GM19468 (cell line): ENCODE results near the gene PRPF38B.

ENCODE experiments used
- ATAC-seq: cut with Tn5 transposase; IDR thresholded peaks from one replicate; pipeline ENCODE4 v1.9.1; 2021; ENCODE audit warnings: mild to moderate bottlenecking, moderate library complexity, moderate number of reproducible peaks; ENCODE audit not compliant: unreplicated experiment; ENCODE audit errors: extremely low read depth

PRPF38B gene

DNA sequence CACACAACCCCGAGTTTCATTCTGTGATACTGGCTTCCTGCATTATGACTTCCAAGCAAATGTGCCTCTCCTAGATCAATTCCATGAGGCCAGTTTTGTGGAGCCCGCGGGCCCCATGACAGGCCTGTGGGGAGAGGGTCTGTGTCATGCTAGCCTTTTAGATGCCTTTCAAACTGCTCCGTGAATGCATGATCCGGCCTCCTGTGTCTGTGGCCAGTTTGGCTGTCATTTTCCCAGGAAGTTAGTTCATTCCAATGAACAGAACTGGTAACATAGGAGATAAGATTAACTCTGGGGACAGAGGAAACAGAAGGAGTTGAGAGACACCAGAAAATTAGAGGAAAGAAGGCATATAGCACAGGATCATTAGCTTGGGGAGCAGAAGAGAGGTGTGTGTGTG lies 23.8 kb downstream of the PRPF38B start:
- no peak for ATAC-seq

DNA sequence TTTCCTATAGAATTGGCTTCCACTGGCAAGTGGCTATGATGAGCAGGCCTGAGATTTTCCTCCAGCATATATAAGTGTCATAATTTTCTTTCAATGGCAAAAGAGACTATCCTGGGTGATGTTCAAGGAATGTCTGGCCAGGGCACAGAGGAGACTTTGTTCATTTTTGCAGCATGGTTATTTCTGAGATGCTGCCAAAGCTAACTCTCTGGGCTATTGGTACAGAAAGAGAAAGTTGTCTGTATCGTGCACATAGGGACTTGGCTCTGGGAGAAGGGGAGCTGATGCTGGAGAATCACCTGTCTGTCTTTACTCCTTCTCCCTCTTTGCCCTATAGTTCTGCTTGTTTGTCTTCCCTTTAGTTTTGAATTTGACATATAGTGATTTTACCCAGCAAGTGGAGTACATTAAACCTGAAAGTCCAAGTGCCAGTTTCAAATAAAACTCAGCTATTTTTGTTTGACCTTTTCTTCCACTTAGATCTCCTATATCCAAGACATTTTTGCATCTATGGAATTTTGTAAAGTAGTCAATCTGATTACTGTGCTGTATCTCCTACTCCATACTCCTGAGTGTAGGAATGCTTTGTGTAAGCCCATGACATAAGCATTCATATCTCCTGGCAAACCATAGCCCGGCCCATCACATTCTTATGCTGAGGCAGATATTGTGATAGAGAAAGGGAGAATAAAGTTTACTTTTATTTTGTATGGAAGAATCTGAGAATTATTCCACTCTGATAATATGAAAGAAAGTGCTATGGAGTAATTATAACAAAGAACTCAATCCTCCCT lies 24.5 kb downstream of the PRPF38B start:
- no peak for ATAC-seq

DNA sequence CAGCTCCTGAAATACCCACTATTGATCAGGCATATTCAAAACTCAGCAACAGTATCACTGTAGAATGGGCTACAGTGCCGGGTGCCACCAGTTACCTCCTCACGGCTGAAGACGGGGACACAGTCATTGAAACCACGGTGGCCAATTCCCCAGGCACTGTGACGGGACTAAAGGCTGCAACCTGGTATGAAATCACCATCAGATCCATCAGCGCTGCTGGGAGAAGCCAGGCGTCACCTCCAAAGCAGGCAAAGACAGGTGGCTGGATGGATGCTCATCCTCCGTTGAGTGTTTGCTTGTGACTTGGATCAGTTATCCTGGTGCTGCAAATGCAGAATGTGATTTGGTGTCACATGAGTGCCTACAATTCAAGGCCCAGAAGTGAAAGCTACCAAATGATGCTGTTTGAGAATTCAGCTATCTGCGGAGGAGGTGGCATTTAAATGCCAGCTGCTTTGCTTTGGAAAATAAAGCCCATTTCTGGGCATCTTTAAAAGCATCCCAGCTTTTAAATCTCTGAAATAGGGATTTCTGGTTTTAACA lies 25.7 kb downstream of the PRPF38B start:
- ATAC-seq: no peak

DNA sequence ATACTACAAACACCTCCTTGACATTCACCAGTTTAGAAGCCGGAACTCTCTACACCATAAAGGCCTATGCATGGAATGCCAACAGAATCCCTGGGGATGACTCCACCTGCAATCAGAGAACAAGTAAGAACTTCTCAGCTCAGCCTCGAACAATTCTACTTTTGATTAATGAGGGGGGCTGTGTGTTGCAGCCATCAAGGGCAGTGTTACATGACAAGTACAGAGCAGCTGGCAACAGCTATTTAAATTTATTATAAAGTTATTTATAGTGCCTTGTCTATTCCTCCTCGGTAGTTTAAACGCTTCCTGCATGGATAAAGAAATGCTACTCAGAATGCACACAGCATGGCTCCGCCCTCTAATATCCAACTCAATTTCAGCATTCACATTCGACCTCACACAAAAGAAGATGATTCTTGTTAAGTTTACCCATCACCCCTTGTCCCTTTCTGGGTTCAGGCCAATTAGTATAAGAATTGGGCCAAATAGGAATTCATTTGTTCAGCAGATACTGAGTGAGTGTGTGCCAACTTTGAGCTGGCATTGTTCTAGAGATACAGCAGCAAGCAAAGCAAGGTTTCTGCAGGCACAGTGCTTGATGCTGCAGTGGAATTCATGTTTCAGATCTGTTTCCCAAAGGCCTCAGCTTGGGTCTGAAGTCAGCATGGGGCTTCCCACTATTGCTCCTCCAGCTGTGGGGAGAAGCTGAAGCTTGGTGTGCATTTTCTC lies 27.0 kb downstream of the PRPF38B start:
- ATAC-seq: no peak

DNA sequence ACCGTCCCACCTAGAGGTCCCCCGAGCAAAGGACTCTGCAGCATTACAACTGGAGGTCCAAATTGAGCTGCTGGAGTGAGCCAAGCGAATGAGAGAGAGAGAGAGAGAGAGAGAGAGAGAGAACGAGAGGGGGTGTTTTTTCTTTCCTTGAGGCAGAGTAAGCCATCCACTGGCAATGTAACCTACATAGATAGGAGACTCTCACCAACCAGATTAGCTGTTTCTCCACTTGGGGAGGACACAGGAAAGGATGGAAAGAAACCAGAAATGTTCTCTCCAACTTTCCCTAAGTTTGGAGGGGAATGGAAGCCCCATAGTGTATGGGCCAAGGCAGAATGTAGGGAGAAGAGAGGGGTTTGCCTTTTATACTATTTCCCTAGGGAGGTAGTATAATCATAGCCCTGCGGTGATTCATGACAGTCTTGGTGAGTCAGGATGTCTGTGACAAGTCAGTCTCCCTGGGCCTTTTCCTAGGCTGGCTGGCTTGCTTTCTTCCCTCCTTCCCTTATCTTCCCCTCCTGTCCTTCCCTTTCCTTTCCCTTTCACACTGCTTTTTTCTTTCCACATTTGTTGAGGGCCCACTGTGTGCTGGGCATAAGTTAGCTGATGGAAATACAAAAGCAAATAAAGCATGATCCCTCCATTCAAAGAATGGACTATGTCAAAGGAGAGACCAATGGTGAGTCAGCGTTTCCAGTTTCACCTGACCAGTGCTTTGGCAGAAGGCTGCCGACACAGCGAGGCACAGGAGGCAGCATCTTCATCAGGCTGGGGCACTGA lies 27.7 kb downstream of the PRPF38B start:
- no peak for ATAC-seq

DNA sequence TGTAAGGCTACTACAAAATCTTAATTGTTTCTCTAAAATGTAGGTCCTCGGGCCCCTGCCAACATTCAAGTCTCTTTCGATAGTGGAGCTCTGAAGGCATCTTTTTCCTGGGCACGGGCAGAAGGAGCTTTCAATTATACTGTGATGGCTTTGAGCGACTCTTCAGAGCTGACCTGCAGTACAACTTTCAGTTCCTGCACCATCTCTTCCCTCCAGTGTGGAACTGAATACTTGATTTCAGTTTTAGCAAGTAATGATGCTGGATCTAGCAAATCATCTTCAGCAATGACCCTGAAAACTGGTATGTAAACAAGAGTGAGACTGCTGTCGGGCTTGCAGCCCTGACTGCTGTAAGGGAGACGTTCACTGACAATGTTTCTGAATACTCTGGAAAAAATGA lies 30.2 kb downstream of the PRPF38B start:
- no peak for ATAC-seq

DNA sequence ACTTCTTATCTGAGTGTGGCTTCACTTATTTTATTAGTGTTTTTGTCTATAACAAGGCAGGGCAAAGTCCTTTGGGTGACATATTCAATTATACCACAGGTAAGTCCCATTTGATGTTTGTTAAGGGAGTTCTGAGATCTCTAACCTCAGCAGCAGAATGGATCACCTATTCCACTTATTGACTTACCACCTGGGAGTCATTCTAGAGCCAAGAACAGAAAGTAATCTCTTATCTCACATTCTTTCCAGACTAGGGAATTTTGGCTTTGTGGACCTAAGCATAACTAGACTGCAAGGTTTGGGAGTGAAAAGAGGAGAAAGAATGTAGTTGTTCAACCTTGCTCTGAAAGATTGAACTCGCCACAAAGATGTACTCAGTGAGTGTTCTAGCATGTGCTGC lies 33.8 kb downstream of the PRPF38B start:
- no peak for ATAC-seq

DNA sequence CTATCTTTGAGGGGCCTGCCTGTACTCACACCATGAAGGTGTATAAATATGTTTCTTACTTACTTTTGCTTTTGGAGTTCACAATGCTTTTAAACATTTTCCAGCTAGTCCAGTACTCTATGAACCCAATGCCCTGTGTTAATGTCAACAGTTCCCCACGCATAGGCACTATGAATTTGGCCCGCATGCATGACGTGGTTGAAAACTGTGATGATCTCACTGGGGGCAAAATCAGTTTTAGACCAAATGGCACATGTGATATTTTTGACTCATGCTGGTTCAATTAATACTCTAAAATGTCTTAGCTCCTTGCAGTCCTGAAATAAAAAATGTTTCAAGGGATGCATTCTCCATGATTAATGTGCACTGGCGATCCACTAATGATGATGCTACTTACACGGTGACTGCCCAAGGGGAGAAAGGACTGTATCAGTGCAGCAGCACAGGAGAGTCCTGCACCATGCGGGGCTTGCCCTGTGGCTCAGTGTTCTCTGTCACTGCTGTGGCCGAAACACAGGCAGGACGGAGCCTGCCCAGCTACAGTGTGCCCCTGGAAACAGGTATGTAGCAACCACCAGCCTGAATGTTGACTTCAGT lies 36.3 kb downstream of the PRPF38B start:
- ATAC-seq: no peak

DNA sequence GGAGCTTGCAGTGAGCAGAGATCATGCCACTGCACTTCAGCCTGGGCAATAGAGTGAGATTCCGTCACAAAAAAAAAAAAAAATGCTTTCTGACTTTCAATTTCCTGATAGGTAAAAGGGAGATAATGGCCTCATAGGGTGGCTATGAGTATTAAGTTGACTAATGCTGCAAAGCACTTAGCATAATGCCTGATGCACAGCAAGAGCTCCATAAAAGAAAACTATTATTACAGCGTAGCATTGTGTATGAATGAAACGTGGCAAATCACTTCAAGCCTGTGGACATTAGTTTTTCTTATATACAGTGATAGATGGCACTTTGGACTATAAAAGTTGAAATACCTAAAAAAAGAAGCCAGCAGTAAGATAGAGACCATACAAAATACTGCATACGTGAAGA lies 37.4 kb downstream of the PRPF38B start:
- no peak for ATAC-seq

DNA sequence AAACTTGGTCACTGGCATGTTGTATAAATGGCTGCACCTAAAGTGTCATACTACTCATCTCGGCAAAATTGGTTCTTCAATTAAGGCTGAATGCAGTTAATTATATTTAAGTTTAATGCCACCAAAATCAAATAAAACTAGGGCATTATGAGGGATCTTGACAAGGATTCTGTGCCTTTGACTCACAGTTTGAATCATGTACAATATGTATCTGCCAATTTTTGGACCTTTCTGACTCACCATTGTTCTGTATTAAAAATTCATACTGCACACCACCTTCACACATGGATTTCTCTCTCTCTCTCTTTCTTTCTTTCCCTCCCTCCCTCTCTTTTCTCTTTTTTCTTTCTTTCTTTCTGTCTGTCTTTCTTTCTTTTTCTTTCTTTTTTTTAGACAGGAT lies 40.3 kb downstream of the PRPF38B start:
- no peak for ATAC-seq

DNA sequence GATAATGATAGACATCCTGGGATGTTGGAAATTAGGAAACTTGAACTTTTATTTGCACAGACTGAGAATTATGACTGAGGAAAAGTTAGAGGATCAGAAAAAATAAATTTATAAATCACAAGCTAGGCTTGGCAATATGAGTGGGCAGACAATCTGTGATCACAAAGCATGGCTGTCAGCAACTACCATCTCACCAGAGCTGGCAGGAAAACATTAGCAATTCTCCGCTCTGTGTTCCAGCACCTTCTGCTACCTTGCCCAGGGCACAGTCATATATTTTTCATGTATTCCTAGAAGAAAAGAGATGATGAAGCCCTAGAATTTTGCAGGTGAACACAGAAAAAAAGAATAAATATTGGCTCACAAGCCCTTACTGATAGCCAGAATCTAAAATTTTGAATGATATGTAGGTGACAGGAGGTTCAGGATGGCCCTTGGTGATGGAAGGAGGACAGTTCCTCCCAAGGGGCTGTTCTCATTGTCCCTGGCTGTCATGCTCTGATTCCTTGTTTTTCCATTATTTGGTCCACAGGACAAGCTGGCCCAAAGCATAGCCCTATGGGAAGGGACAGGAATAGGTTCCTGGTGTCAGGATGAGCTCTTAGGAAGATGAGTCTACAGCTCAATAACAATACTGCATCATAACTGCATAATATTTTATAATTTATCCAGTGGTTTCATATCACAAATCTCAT lies 42.2 kb downstream of the PRPF38B start:
- ATAC-seq: no peak

DNA sequence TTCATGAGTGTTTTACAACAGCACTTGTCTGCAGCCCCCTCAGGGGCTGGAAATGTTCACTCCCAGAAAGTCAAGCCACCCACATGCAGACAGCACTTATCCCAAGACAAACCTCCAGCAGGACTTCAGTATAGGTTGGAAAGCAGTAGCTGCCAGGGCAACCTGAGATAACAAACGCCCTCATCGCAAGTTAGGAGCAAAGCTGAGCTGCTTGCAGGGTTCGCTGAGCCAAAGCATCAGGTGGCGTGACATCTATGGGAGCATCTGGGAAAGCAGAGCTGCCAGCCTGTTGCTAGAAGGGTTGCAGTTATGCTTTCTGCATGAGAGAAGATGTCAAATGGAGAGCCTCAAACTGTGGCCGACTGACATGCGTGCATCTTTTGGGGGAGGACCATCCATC lies 50.1 kb downstream of the PRPF38B start:
- ATAC-seq: no peak

DNA sequence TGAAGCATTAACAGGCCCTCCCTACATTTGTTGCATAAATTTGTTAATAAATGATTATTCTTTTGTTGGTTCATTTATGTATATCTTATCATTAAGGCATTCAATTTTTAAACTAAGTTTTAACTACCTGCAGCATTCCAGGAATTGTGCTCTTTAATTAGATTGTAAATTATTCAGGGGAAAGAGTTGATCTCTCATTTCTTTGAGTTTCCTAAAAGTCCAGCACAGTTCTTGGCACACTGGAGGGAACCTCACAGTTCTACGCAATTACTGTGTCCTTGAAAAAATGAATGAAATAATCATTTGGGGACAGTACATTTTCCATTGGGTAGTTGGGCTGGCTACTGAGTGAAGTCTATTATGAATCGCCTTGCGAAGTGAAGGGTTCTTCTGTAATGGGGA lies 53.9 kb downstream of the PRPF38B start:
- no peak for ATAC-seq

DNA sequence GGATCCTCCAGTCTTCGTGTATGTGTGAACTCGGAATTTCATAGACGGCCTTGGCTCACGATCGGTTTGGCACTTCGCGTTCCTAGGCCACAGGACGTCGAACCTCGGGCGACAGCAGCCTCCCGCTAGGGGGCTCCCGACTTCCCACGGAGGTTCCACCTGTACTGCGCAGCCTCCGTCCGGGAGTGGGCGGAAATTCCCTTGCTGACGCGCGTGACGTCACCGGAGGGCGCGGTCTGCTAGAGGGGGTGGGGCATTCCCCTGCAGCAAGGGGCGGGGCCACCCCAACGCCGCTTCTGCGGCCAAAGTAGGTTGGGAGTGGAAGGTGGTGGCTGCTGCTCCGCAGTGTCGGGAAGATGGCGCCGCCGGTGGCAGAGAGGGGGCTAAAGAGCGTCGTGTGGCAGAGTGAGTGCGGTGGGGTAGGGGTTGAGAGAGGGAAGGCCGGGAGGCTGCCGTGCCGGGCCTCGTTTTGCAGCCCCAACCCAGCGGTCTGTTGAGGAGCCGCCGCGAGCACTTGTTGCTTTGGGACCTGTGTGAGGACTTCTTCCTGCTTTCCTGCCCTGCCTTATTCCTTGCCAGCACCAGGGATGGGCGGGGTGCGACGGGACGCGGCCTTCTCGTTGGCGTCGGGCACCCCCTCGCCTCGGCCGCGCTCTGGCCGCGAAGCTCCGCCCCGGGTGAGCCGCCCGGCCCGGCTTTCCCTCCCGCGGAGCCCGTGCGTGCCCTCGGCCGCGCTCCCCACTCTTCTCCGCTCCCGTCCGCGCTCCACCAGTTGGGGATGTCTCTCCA lies 54.5 kb downstream of the PRPF38B start, which contains the start of gene STXBP3:
STXBP3 (plus strand) TSS at position 293 of the 789 bp plus-strand sequence; CDS start at position 357, 64 bp downstream.
- peak; percentile 75 for ATAC-seq

DNA sequence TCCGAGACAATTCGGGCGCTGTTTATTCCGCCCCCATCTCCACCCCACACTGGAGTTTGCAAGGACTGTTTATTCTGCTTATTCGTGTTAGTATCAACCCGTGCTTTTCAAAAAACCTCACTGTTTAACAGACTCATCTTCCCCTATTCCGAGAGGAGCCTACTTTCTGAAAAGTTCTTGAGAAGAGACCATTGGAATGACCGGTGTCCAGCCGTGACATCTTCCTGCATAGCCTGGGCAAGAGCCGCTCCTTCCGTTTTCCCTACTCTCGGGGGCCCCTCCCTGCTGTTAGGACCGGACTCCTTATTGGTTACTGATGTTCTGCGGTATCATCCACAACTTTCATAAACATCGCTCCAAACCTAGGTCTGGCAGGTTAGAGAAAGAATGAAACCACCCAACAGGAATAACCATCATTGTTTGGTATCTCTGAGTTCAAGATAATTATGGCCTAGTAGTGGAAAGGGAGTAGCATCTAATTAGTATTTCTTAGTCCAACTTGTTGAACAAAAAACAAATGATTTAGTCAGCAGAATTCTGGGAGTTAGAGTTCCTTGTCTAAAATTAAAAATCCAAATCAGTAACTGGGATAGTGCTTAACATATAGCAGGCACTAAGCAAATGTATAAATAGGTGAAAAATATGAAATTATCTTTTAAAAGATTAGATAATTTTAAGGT lies 55.2 kb downstream of the PRPF38B start:
- no peak for ATAC-seq

DNA sequence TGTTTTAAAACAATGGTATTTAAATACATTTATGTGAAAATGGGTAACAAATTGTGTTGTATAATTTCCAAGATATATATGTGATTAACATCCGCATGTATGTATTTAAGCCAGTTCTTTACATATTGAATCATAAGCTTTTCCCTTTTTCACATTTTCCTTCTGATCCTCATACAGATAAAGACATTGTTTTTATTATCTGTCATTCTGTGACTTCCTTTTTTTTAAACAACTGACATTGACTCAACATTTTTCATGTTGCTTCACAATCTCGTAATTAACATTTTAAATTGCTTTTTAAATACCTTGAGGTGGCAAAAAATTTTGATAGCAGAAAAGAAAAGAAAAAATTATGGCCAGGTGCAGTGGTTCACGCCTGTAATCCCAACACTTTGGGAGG lies 55.8 kb downstream of the PRPF38B start:
- ATAC-seq: no peak

DNA sequence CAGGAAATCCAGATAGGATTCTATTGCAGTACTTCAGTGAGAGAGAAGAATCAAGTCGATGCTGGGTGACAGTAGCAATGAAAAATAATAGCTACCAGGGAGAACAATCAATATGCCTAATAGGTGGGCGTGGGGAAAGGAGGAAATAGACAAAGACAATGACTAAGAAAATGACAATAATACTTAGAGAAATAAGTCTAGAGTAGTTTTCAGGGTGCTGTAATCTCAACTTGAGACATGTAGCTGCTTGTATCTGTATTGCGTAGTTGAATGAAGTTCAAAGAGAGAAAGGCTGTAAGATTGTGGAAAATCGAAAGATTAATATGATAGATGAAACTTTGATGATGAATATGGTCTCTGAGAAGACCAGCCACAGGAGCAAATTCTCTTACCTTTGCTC lies 57.0 kb downstream of the PRPF38B start:
- ATAC-seq: no peak

DNA sequence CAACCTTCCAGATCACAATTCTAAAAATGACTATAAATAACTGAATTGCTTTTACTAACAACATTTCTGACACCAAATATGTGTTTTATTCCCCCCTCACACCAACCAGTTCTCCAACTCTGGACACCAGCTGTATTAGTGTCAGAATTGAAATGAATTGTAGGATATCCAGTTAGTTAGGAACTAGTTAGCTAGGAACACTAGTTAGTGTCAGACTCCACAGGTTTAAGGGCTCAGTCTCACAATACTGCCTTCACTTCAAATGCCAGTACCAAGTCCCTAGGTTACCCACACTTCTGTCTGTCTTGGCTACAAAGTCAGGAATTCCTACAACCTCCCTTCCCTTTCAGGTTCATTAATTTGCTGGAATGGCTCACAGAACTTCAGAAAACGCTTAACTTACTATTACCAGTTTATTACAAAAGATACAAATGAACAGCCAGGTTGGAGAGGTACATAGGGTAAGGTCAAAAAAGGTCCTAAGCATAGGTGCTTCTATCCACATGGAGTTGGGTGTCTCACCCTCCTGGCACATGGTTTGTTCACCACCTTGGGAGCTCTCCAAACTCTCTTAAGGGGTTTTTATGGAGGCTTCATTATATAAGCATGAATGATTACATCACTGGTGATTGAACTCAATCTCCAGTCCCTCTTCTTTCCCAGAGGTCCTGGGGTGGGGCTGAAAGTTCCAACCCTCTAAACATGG lies 58.5 kb downstream of the PRPF38B start:
- no peak for ATAC-seq
